A549 (cell line): ENCODE measurements around the gene CDK5RAP2. TPM values are rescaled to one million over a fixed set of nuclear protein-coding genes. Genes with fewer than 3 reads are reported as not detected.
A peak's percentile ranks its signal among the peaks of the same experiment; 100 is the strongest.

Experiments
- ATAC-seq, 2 experiments: fragments of 200-7000 bp in 1 of 2; fragments of >200 bp in 1 of 2; cut with Nextera tagmentation in 1 of 2; cut with Tn5 transposase in 1 of 2; 3 replicates each; pipeline versions ENCODE4 v1.8.0 to v1.9.1; 2018 to 2020; ENCODE audit warnings: mild to moderate bottlenecking in 1 of 2, moderate library complexity in 1 of 2
- CTCF ChIA-PET: fragments of 300-600 bp; sonication (Branson Sonifier 250); formaldehyde crosslinking; extraction: SDS; loops from one replicate; lab custom pipeline; 2021; ENCODE audit warnings: antibody characterized with exemption, inconsistent platforms; lab: Yijun Ruan, JAX
- POLR2A ChIA-PET: fragments of 350-600 bp; formaldehyde crosslinking; extraction: SDS; loops from one replicate; lab custom pipeline; 2021; ENCODE audit warnings: antibody characterized with exemption, inconsistent platforms; lab: Yijun Ruan, JAX
- DNase-seq, 2 experiments: peaks; one replicate each; pipeline versions ENCODE4 v3.0.0 to v3.0.0-alpha.2; 2011 to 2016; ENCODE audit warnings: low read depth in 1 of 2, low spot score in 1 of 2
- FAIRE-seq: peaks from 2 replicates; lab custom pipeline; 2011; peaks lifted over from hg19 to GRCh38; lab: Jason Lieb, UNC
- H3K27ac ChIP-seq, 2 experiments: fragments of >200 bp; sonication (Bioruptor Twin); formaldehyde crosslinking; 3 replicates each; pipeline ENCODE4 v1.5.1; 2016 to 2017
- H3K4me1 ChIP-seq: fragments of >200 bp; sonication (Bioruptor Twin); formaldehyde crosslinking; 3 replicates; pipeline ENCODE4 v1.6.1; 2016
- H3K4me2 ChIP-seq: fragments of >200 bp; sonication (Bioruptor Twin); formaldehyde crosslinking; 3 replicates; pipeline ENCODE4 v1.6.1; 2016
- H3K4me3 ChIP-seq: fragments of >200 bp; sonication (Bioruptor Twin); formaldehyde crosslinking; 3 replicates; pipeline ENCODE4 v1.5.1; 2016
- H3K9me3 ChIP-seq: fragments of >200 bp; sonication (Bioruptor Twin); formaldehyde crosslinking; 3 replicates; pipeline ENCODE4 v1.6.1; 2016
- ATOH8 ChIP-seq: fragments of 250-450 bp; sonication (Bioruptor Pico); IDR thresholded peaks from 2 replicates; pipeline ENCODE4 v1.5.0; 2020; ENCODE audit warnings: low read depth, mild to moderate bottlenecking, moderate library complexity
- BHLHE40 ChIP-seq: IDR thresholded peaks from 2 replicates; pipeline ENCODE4 v1.6.1; 2012; ENCODE audit warnings: low read depth, low read length, inconsistent platforms
- CHD2 ChIP-seq: fragments of 150-350 bp; IDR thresholded peaks from 2 replicates; pipeline ENCODE4 v1.6.1; 2014; ENCODE audit warnings: low read length; ENCODE audit not compliant: partially characterized antibody
- CHD4 ChIP-seq: fragments of 200-600 bp; sonication (generic); IDR thresholded peaks from 2 replicates; pipeline ENCODE4 v1.6.1; 2016; ENCODE audit warnings: antibody characterized with exemption, mild to moderate bottlenecking, borderline replicate concordance
- EHF ChIP-seq: fragments of 250-450 bp; sonication (Bioruptor Pico); IDR thresholded peaks from 2 replicates; pipeline ENCODE4 v1.5.0; 2020; ENCODE audit warnings: mild to moderate bottlenecking
- ELK1 ChIP-seq: fragments of 150-350 bp; IDR thresholded peaks from 2 replicates; pipeline ENCODE4 v1.6.1; 2014; ENCODE audit warnings: low read depth, mild to moderate bottlenecking, low read length
- EP300 ChIP-seq, 2 experiments: fragments of >200 bp; sonication (Bioruptor Twin); formaldehyde crosslinking; IDR thresholded peaks; 2 replicates in 1 of 2; 3 replicates in 1 of 2; pipeline ENCODE4 v1.6.1; 2016 to 2017
- FOSB ChIP-seq: fragments of 250-450 bp; sonication (Bioruptor Pico); IDR thresholded peaks from 2 replicates; pipeline ENCODE4 v1.5.0; 2020; ENCODE audit warnings: mild to moderate bottlenecking, moderate library complexity
- FOXS1 ChIP-seq: fragments of 250-450 bp; sonication (Bioruptor Pico); IDR thresholded peaks from 2 replicates; pipeline ENCODE4 v1.5.0; 2020; ENCODE audit warnings: mild to moderate bottlenecking, moderate library complexity
- GATA3 ChIP-seq: IDR thresholded peaks from 2 replicates; pipeline ENCODE4 v1.6.1; 2012; ENCODE audit warnings: borderline replicate concordance
- HEYL ChIP-seq: fragments of 250-450 bp; sonication (Bioruptor Pico); IDR thresholded peaks from 2 replicates; pipeline ENCODE4 v1.8.0; 2021; ENCODE audit warnings: mild to moderate bottlenecking, moderate library complexity
- HOXB13 ChIP-seq: fragments of 250-450 bp; sonication (Bioruptor Pico); IDR thresholded peaks from 2 replicates; pipeline ENCODE4 v1.5.0; 2020; ENCODE audit warnings: low read depth, mild to moderate bottlenecking, moderate library complexity
- JUN ChIP-seq, 2 experiments: fragments of >200 bp; sonication (Bioruptor Twin); formaldehyde crosslinking; IDR thresholded peaks; 2 replicates in 1 of 2; 3 replicates in 1 of 2; pipeline ENCODE4 v1.6.1; 2016 to 2017
- KDM1A ChIP-seq: fragments of 200-600 bp; sonication (generic); IDR thresholded peaks from 2 replicates; pipeline ENCODE4 v1.6.1; 2016; ENCODE audit warnings: low read depth, mild to moderate bottlenecking
- KDM5A ChIP-seq: fragments of 200-600 bp; sonication (generic); IDR thresholded peaks from 2 replicates; pipeline ENCODE4 v1.6.1; 2016; ENCODE audit warnings: antibody characterized with exemption, mild to moderate bottlenecking
- MAFK ChIP-seq: fragments of 450-650 bp; IDR thresholded peaks from 2 replicates; pipeline ENCODE4 v1.6.1; 2014; ENCODE audit not compliant: partially characterized antibody
- MAX ChIP-seq: IDR thresholded peaks from 2 replicates; pipeline ENCODE4 v1.6.1; 2012
- MYC ChIP-seq: IDR thresholded peaks from 2 replicates; pipeline ENCODE4 v1.6.1; 2012; ENCODE audit warnings: mild to moderate bottlenecking, inconsistent platforms, low read length, improper control_type of control experiment, borderline replicate concordance
- PBX3 ChIP-seq: IDR thresholded peaks from 2 replicates; pipeline ENCODE4 v1.6.1; 2012
- PHF8 ChIP-seq: fragments of 200-600 bp; sonication (generic); IDR thresholded peaks from 2 replicates; pipeline ENCODE4 v1.6.1; 2016; ENCODE audit warnings: low read depth, mild to moderate bottlenecking, antibody characterized with exemption, moderate library complexity, borderline replicate concordance
- POLR2A ChIP-seq: IDR thresholded peaks from 2 replicates; pipeline ENCODE4 v1.6.1; 2012; ENCODE audit warnings: mild to moderate bottlenecking, low read length
- RAD21 ChIP-seq, 2 experiments: fragments of >200 bp in 1 of 2; sonication (Bioruptor Twin) in 1 of 2; formaldehyde crosslinking in 1 of 2; IDR thresholded peaks in 1 of 2; conservative IDR thresholded peaks in 1 of 2; 2 replicates in 1 of 2; 3 replicates in 1 of 2; pipeline ENCODE4 v1.6.1; 2012 to 2018; ENCODE audit warnings: inconsistent platforms in 1 of 2
- RARB ChIP-seq: fragments of 250-450 bp; sonication (Bioruptor Pico); IDR thresholded peaks from 2 replicates; pipeline ENCODE4 v1.8.0; 2021; ENCODE audit warnings: mild to moderate bottlenecking, moderate library complexity
- RCOR1 ChIP-seq: fragments of 150-350 bp; IDR thresholded peaks from 2 replicates; pipeline ENCODE4 v1.6.1; 2014; ENCODE audit warnings: antibody characterized with exemption, low read length, low read depth
- RFX5 ChIP-seq: fragments of 450-650 bp; IDR thresholded peaks from 2 replicates; pipeline ENCODE4 v1.7.1; 2014; ENCODE audit warnings: antibody characterized with exemption, mild to moderate bottlenecking, moderate library complexity
- SMC3 ChIP-seq: fragments of >200 bp; sonication (Bioruptor Twin); formaldehyde crosslinking; IDR thresholded peaks from 3 replicates; pipeline ENCODE4 v1.6.1; 2018; ENCODE audit warnings: inconsistent platforms
- SREBF2 ChIP-seq: fragments of 450-650 bp; IDR thresholded peaks from 2 replicates; pipeline ENCODE4 v1.6.1; 2014; ENCODE audit warnings: mild to moderate bottlenecking, moderate library complexity
- TFCP2L1 ChIP-seq: fragments of 250-450 bp; sonication (Bioruptor Pico); IDR thresholded peaks from 2 replicates; pipeline ENCODE4 v1.5.0; 2021; ENCODE audit warnings: mild to moderate bottlenecking
- USF2 ChIP-seq: fragments of 450-650 bp; IDR thresholded peaks from 2 replicates; pipeline ENCODE4 v1.6.1; 2014; ENCODE audit warnings: antibody characterized with exemption
- ZC3H11A ChIP-seq: fragments of 450-650 bp; IDR thresholded peaks from 2 replicates; pipeline ENCODE4 v1.6.1; 2014; ENCODE audit warnings: antibody characterized with exemption, mild to moderate bottlenecking
- ZFP36 ChIP-seq: fragments of 450-650 bp; IDR thresholded peaks from 2 replicates; pipeline ENCODE4 v1.6.1; 2014; ENCODE audit warnings: borderline replicate concordance; ENCODE audit not compliant: partially characterized antibody
- ZNF302 ChIP-seq: fragments of 250-450 bp; sonication (Bioruptor Pico); IDR thresholded peaks from 2 replicates; pipeline ENCODE4 v1.9.0; 2021; ENCODE audit warnings: inconsistent platforms, mild to moderate bottlenecking, moderate library complexity
- WGBS: methylation state at CpG from one replicate; pipeline ENCODE4 v1.1.6; 2017; ENCODE audit errors: missing lambda C conversion rate; 5-methylcytosine and 5-hydroxymethylcytosine counted together
- polyA plus RNA-seq, 4 experiments: library from polyadenylated mRNA; depleted of rRNA in 3 of 4; stranded (reverse); fragments of >200 nt; fragmentation: RNase III in 1 of 4; extraction: RNeasy Plus Mini Kit Qiagen cat#74134 plus additional on column Dnase treatment in 1 of 4; gene quantifications; 2 replicates in 3 of 4; 3 replicates in 1 of 4; pipeline ENCODE4 v1.2.3, GENCODE V29; 2011 to 2017

The CDK5RAP2 gene
- polyA plus RNA-seq, 2 of the 4 experiments (the other 2 are of a cell fraction): 29.1 to 44.6 TPM

- no peak for TF ChIP-seq RARB
- no peak for TF ChIP-seq SREBF2
- no peak for TF ChIP-seq ZFP36
- TF ChIP-seq PBX3: no peak
- no peak for TF ChIP-seq MAX
- TF ChIP-seq ZC3H11A: no peak
- TF ChIP-seq HEYL (CRISPR knock-in tag): no peak
Observed at GRCh38 chr9:120541921-120542320, 38.0 kb downstream of the CDK5RAP2 start (continued).

- ChIA-PET POLR2A (no interaction called here), CTCF (no interaction called here)
- ATAC-seq (no peak), FAIRE-seq (no peak), DNase-seq (no peak)
- no peaks in the 10 kb centered on the region for H3K9me3 ChIP-seq
- H3K4me3 ChIP-seq: no peak overlapping the region
- TF ChIP-seq GATA3 (no peak), EP300 (IDR thresholded peaks at IDR 0.05) (no peak), ATOH8 (no peak), FOXS1 (no peak), KDM1A (no peak), HOXB13 (CRISPR knock-in tag) (no peak), JUN (IDR thresholded peaks at IDR 0.05) (no peak), CHD4 (no peak), CHD2 (no peak), SMC3 (no peak), POLR2A (no peak), PHF8 (no peak), USF2 (no peak), TFCP2L1 (CRISPR knock-in tag) (no peak)
- H3K4me1 ChIP-seq: peaks cover 12% of the 10 kb centered on the region
- WGBS: 94% methylated on average over 9 of the region's 9 CpGs
- no peak overlapping the region for H3K27ac ChIP-seq
- H3K4me2 ChIP-seq: no peak overlapping the region
Observed at GRCh38 chr9:120539951-120540350, 40.0 kb downstream of the CDK5RAP2 start.

- Histone ChIP-seq H3K4me3 (no peak overlapping the region), H3K4me2 (peak overlapping the region; percentile 4; the same call in 1 of the 3 replicates), H3K27ac (no peak overlapping the region; a peak in 1 of 6 replicates), H3K9me3 (no peaks in the 10 kb centered on the region), H3K4me1 (peaks cover 19% of the 10 kb centered on the region)
- FAIRE-seq: no peak
- 43% methylated on average over 3 of the region's 3 CpGs for WGBS
- ChIA-PET CTCF (interaction anchor here (1.5 to 2.7 kb wide), 2 partner anchors 11 to 20 kb away, joined by 4 to 8 read pairs; no protein-coding TSS in a partner anchor), POLR2A (no interaction called here)
- peak in 1 of 2 experiments; percentile 11 for DNase-seq
- no peak; a peak in 1 of 6 replicates for ATAC-seq
- TF ChIP-seq RAD21 (conservative IDR thresholded peaks at IDR 0.05 in 1 of 2, IDR thresholded peaks at IDR 0.05 in 1 of 2) (no peak), HOXB13 (CRISPR knock-in tag) (no peak), MYC (no peak), KDM5A (no peak), ELK1 (no peak), ZNF302 (no peak), SREBF2 (no peak), RFX5 (no peak), ATOH8 (no peak), BHLHE40 (no peak), EHF (no peak), FOSB (CRISPR knock-in tag) (no peak), POLR2A (no peak), MAFK (no peak), RCOR1 (no peak)
Observed at GRCh38 chr9:120538339-120538738, 41.6 kb downstream of the CDK5RAP2 start.
